SK-N-SH (cell line): Measurements from ENCODE around the gene SAMD5. TPM values are rescaled to one million over a fixed set of nuclear protein-coding genes. Genes with fewer than 3 reads are reported as not detected.

Experiments
- CTCF ChIA-PET: fragments of 300-600, 350-600 bp; formaldehyde crosslinking; extraction: SDS; loops from one replicate; lab custom pipeline; 2021; lab: Yijun Ruan, JAX
- POLR2A ChIA-PET: fragments of 350-600 bp; sonication (Branson Sonifier 250); formaldehyde crosslinking; extraction: SDS; loops from one replicate; lab custom pipeline; 2020; ENCODE audit warnings: antibody characterized with exemption, inconsistent platforms; lab: Yijun Ruan, JAX
- DNase-seq: peaks from one replicate; pipeline ENCODE4 v3.0.0; 2012
- H2AFZ ChIP-seq: fragments of 200-600 bp; sonication (generic); 2 replicates; pipeline ENCODE4 v1.8.1; 2016; ENCODE audit warnings: antibody characterized with exemption, mild to moderate bottlenecking, low read depth
- H3F3A ChIP-seq: fragments of 200-600 bp; sonication (generic); replicated peaks from 2 replicates; pipeline ENCODE3; 2016; ENCODE audit warnings: antibody characterized with exemption, mild to moderate bottlenecking; ENCODE audit not compliant: insufficient read depth
- H3K27ac ChIP-seq, 2 experiments: fragments of 200-500 bp in 1 of 2; fragments of 200-600 bp in 1 of 2; sonication (Bioruptor generic) in 1 of 2; sonication (generic), shearing (Covaris generic) in 1 of 2; 2 replicates each; pipeline versions ENCODE4 v1.5.1 to v1.6.1; 2014 to 2016; ENCODE audit warnings: low read depth in 2 of 2, inconsistent platforms in 1 of 2, low read length in 1 of 2, mild to moderate bottlenecking in 1 of 2, mixed read lengths in 1 of 2
- H3K27me3 ChIP-seq: fragments of 200-600 bp; sonication (generic), shearing (Covaris generic); 2 replicates; pipeline ENCODE4 v1.6.1; 2016; ENCODE audit warnings: mixed run types; ENCODE audit not compliant: insufficient read depth
- H3K36me3 ChIP-seq, 2 experiments: fragments of 200-500 bp in 1 of 2; fragments of 200-600 bp in 1 of 2; sonication (Bioruptor generic) in 1 of 2; sonication (generic) in 1 of 2; replicated peaks in 1 of 2; 2 replicates each; pipeline versions ENCODE3 to v1.5.1; 2014 to 2016; ENCODE audit warnings: low read length in 1 of 2, mild to moderate bottlenecking in 1 of 2; ENCODE audit not compliant: insufficient read depth in 2 of 2, control insufficient read depth in 1 of 2
- H3K4me1 ChIP-seq, 2 experiments: fragments of 200-500 bp in 1 of 2; fragments of 200-600 bp in 1 of 2; sonication (Bioruptor generic) in 1 of 2; sonication (generic), shearing (Covaris generic) in 1 of 2; 2 replicates each; pipeline versions ENCODE4 v1.5.1 to v1.6.1; 2014 to 2016; ENCODE audit warnings: low read depth in 1 of 2, low read length in 1 of 2, mixed run types in 1 of 2; ENCODE audit not compliant: insufficient read depth in 2 of 2, control insufficient read depth in 1 of 2
- H3K4me2 ChIP-seq: fragments of 200-600 bp; sonication (generic), shearing (Covaris generic); 2 replicates; pipeline ENCODE4 v1.6.1; 2017; ENCODE audit warnings: mixed run types
- H3K4me3 ChIP-seq, 2 experiments: fragments of 200-500 bp in 1 of 2; fragments of 200-600 bp in 1 of 2; sonication (Bioruptor generic) in 1 of 2; sonication (generic), shearing (Covaris generic) in 1 of 2; 2 replicates each; pipeline versions ENCODE4 v1.5.1 to v1.8.1; 2014 to 2016; ENCODE audit warnings: low read depth in 2 of 2, inconsistent platforms in 1 of 2, low read length in 1 of 2, mild to moderate bottlenecking in 1 of 2, mixed read lengths in 1 of 2, moderate library complexity in 1 of 2
- H3K79me2 ChIP-seq: fragments of 200-600 bp; sonication (generic); 2 replicates; pipeline ENCODE4 v1.8.1; 2017; ENCODE audit warnings: mild to moderate bottlenecking; ENCODE audit not compliant: insufficient read depth
- H3K9ac ChIP-seq: fragments of 200-600 bp; sonication (generic); 2 replicates; pipeline ENCODE4 v1.6.1; 2017; ENCODE audit warnings: mixed run types
- H3K9me2 ChIP-seq: fragments of 200-600 bp; sonication (generic); 2 replicates; pipeline ENCODE4 v1.6.1; 2017; ENCODE audit warnings: mixed run types
- H3K9me3 ChIP-seq: fragments of 200-600 bp; sonication (generic); 2 replicates; pipeline ENCODE4 v1.6.1; 2017; ENCODE audit warnings: mixed run types, mild to moderate bottlenecking, moderate library complexity
- H4K20me1 ChIP-seq: fragments of 200-600 bp; sonication (generic); 2 replicates; pipeline ENCODE4 v1.6.1; 2017; ENCODE audit warnings: mild to moderate bottlenecking, mixed run types; ENCODE audit not compliant: insufficient read depth
- CHD2 ChIP-seq: fragments of 150-350 bp; IDR thresholded peaks from 2 replicates; pipeline ENCODE4 v1.6.1; 2018; ENCODE audit warnings: low read length; ENCODE audit not compliant: partially characterized antibody
- ELF1 ChIP-seq: IDR thresholded peaks from 2 replicates; pipeline ENCODE4 v1.4.0; 2012
- FOSL2 ChIP-seq: IDR thresholded peaks from 2 replicates; pipeline ENCODE4 v1.4.0; 2012; ENCODE audit warnings: low read depth, mild to moderate bottlenecking, moderate library complexity, borderline replicate concordance
- FOXM1 ChIP-seq: IDR thresholded peaks from 2 replicates; pipeline ENCODE4 v1.4.0; 2012; ENCODE audit warnings: low read depth, mild to moderate bottlenecking
- GABPA ChIP-seq: IDR thresholded peaks from 2 replicates; pipeline ENCODE4 v1.4.0; 2012; ENCODE audit warnings: low read depth, mild to moderate bottlenecking
- MEF2A ChIP-seq: IDR thresholded peaks from 2 replicates; pipeline ENCODE4 v1.4.0; 2012; ENCODE audit warnings: low read depth, borderline replicate concordance
- MXI1 ChIP-seq: IDR thresholded peaks from 2 replicates; pipeline ENCODE4 v1.6.1; 2012; ENCODE audit warnings: mild to moderate bottlenecking, low read depth, low read length, improper control_type of control experiment
- NFIC ChIP-seq: IDR thresholded peaks from 2 replicates; pipeline ENCODE4 v1.4.0; 2012; ENCODE audit warnings: borderline replicate concordance
- RXRA ChIP-seq: IDR thresholded peaks from 2 replicates; pipeline ENCODE4 v1.4.0; 2012; ENCODE audit warnings: low read depth, mild to moderate bottlenecking, borderline replicate concordance
- SIN3A ChIP-seq: IDR thresholded peaks from 2 replicates; pipeline ENCODE4 v1.6.1; 2012; ENCODE audit warnings: low read depth, mild to moderate bottlenecking, low read length, moderate library complexity, borderline replicate concordance
- SMC3 ChIP-seq: IDR thresholded peaks from 2 replicates; pipeline ENCODE4 v1.6.1; 2012; ENCODE audit warnings: low read depth, low read length, improper control_type of control experiment
- TAF1 ChIP-seq: IDR thresholded peaks from 2 replicates; pipeline ENCODE4 v1.6.1; 2012; ENCODE audit warnings: low read depth, mild to moderate bottlenecking, low read length, moderate library complexity, borderline replicate concordance
- YY1 ChIP-seq: IDR thresholded peaks from 2 replicates; pipeline ENCODE4 v1.4.0; 2012; ENCODE audit warnings: low read depth, mild to moderate bottlenecking
- WGBS: methylation state at CpG from one replicate; pipeline ENCODE4 v1.1.6; 2017; ENCODE audit warnings: low lambda C conversion rate; 5-methylcytosine and 5-hydroxymethylcytosine counted together
- polyA plus RNA-seq, 3 experiments: library from polyadenylated mRNA; depleted of rRNA; stranded (reverse); fragments of >200 nt; gene quantifications; 2 replicates each; pipeline ENCODE4 v1.2.3, GENCODE V29; 2012

Gene SAMD5
- polyA plus RNA-seq, 1 of the 3 experiments (the other 2 are of a cell fraction), result not detected

DNA sequence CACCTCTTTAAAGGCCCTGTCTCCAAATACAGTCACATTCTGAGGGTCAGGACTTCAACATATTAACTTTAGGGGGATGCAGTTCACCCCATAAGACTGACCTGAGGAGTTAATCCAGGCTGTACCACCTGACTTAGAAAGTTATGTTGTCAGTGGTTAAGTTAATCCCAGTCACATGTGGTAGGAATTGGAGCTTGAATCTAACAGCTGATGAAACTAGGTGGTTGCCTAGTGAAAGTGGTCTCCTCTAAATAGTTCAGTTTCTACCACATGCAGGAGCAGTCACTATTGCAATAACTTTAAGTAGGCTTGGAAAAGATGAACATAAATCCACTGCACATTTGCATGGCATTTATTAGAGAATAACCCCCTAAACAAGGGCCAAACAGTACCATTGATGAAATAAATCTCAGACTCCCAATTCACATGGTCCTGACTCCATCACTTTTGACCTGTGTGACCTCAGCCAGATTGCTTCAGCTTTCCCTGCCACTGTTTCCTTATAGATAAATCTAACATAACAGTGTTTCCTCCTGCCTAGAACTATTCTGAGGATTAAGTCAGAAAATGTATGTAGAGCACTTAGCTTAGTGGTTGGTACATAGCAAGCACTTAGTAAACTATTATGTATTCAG is 20.1 kb downstream of the SAMD5 start (continued):
- no peak for TF ChIP-seq ELF1
- no peak for TF ChIP-seq YY1
- TF ChIP-seq MXI1, result no peak

DNA sequence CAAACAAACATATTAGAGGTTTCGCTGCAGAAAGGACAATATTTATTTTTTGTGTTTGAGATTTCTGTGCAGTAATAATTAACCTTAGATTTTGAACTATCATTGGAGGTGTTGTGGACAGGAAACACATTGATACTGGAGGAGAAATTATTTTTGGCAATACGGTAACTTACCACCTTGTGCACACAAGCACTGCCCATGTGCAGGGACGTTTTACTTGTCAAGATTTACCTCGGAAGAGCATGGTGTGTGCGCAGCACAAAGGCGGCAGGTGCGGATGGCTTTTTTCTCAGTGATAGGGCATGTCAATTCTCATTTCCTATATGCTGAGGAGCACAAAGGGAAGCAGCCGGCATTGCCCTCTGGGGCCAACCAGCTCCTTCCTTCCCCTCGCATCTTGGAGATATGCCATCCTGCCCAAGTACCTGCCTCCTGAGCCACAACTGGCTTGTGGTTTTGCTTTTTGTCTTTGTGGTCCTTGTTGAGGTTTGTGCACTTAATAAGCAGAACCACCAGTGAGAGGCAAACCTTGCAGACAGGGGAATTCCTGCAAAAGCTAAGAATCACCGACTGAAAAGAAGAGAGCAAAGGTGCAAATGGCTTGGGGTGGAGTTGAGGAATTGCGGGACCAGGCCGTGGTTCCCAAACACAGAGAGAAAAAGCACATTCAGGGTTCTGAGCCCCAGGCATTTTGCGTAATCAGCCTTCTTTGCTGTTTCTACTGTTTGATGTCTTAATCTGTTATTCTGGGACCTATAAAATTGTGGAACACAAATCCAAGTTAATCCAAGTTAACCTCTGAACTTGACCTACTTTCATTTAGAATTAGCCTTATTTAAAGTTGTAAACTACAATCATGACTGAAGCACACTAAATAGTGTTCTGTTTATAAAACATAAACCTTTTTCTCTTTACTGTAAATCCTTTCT is 21.9 kb downstream of the SAMD5 start:
- CTCF ChIA-PET, result no interaction called here

DNA sequence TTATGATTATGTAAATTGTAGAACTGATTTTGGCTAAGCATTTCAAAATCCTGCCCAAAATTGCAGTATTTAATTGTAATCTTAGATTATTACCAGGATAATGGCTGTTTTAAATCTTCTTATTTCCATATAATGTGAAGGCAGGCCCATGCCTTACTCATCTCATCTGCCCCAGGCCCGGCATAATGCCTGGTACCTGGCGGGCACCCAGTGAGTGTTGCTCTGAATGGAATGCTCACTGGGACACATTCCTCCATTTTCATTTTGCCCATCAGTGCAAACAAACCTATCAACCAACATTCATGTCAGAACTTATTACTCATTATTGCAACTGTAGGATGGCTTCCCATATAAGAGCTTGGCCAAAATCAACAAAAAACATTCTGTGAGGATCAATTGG is 22.8 kb downstream of the SAMD5 start:
- Histone ChIP-seq H3K4me2 (no peak overlapping the region), H3K27ac (no peak overlapping the region), H3K9me2 (no peaks in the 10 kb centered on the region), H3K4me1 (no peaks in the 10 kb centered on the region), H3K4me3 (no peak overlapping the region), H3K27me3 (no peaks in the 10 kb centered on the region), H3K9me3 (no peaks in the 10 kb centered on the region), H4K20me1 (no peaks in the 10 kb centered on the region), H3F3A (no peaks in the 10 kb centered on the region), H3K9ac (no peak overlapping the region), H3K36me3 (no peaks in the 10 kb centered on the region), H3K79me2 (no peaks in the 10 kb centered on the region), H2AFZ (no peak overlapping the region)
- POLR2A ChIA-PET, result no interaction called here
- no peak for DNase-seq
- no peak for TF ChIP-seq RXRA
- TF ChIP-seq NFIC, result no peak
- no peak for TF ChIP-seq YY1
- TF ChIP-seq CHD2, result no peak
- CTCF ChIA-PET, result no interaction called here
- 0% methylated on average over 2 of the region's 2 CpGs for WGBS

More for the DNA sequence above, 21.9 kb downstream of the SAMD5 start:
- H2AFZ ChIP-seq, result no peak overlapping the region
- WGBS, result 20% methylated on average over 10 of the region's 13 CpGs
- no peak overlapping the region for H3K4me2 ChIP-seq
- H3K9ac ChIP-seq, result no peak overlapping the region
- no peaks in the 10 kb centered on the region for H3K4me1 ChIP-seq
- H3K9me2 ChIP-seq, result no peaks in the 10 kb centered on the region
- H3F3A ChIP-seq, result no peaks in the 10 kb centered on the region
- H3K36me3 ChIP-seq, result no peaks in the 10 kb centered on the region
- no peaks in the 10 kb centered on the region for H3K9me3 ChIP-seq
- no peaks in the 10 kb centered on the region for H3K79me2 ChIP-seq
- H4K20me1 ChIP-seq, result no peaks in the 10 kb centered on the region
- H3K27me3 ChIP-seq, result no peaks in the 10 kb centered on the region
- DNase-seq, result no peak
- POLR2A ChIA-PET, result no interaction called here
- no peak overlapping the region for H3K4me3 ChIP-seq
- no peak overlapping the region for H3K27ac ChIP-seq
- TF ChIP-seq FOXM1 (no peak), NFIC (no peak), GABPA (no peak), YY1 (no peak), SMC3 (no peak), MEF2A (no peak), SIN3A (no peak), FOSL2 (no peak), MXI1 (no peak), CHD2 (no peak), TAF1 (no peak)
